ENCODE results near the gene USP40. TPM values are rescaled to one million over a fixed set of nuclear protein-coding genes. Genes with fewer than 3 reads are reported as not detected.
A peak's percentile ranks its signal among the peaks of the same experiment; 100 is the strongest.

The USP40 gene
- total RNA-seq, 1 experiment from 2014 or later: 127 TPM

GRCh38 chr2:233491326-233491725 lies 75.3 kb downstream of the USP40 start:
- no peaks in the 10 kb centered on the region for H3K79me2 ChIP-seq (ENCODE audit: low read depth)
- intact Hi-C loops (cut with micrococcal nuclease; ENCODE audit: unreplicated experiment): no loop called here
- H3K4me2 ChIP-seq: no peak overlapping the region
- POLR2A ChIA-PET (ENCODE audit: unreplicated experiment): no interaction called here
- H3K9me3 ChIP-seq (ENCODE audit: insufficient read depth, low read depth): no peaks in the 10 kb centered on the region
- no peaks in the 10 kb centered on the region for H3K27me3 ChIP-seq (ENCODE audit: insufficient read depth, low read depth)
- H3K4me3 ChIP-seq: no peak overlapping the region
- no TSS peak for BruUV-seq (replicated peaks)
- CTCF ChIA-PET: no interaction called here
- DNase-seq: no peak
- TF ChIP-seq EZH2 (IDR thresholded peaks at IDR 0.05; ENCODE audit: low read depth) (no peak), CTCF (conservative IDR thresholded peaks at IDR 0.05) (no peak)
- H3K27ac ChIP-seq: no peak overlapping the region
- no peaks in the 10 kb centered on the region for H3K9me2 ChIP-seq (ENCODE audit: insufficient read depth)
- H4K20me1 ChIP-seq (ENCODE audit: insufficient read depth): no peaks in the 10 kb centered on the region
- H3F3A ChIP-seq (ENCODE audit: insufficient read depth, low read depth): peaks cover 46% of the 10 kb centered on the region
- no peak overlapping the region for H2AFZ ChIP-seq
- peaks cover 51% of the 10 kb centered on the region for H3K36me3 ChIP-seq (ENCODE audit: low read depth)
- H3K4me1 ChIP-seq (replicated peaks; ENCODE audit: insufficient read depth): peaks cover 42% of the 10 kb centered on the region

- ChIA-PET CTCF (no interaction called here), POLR2A (ENCODE audit: unreplicated experiment) (no interaction called here)
- Histone ChIP-seq H3K4me3 (no peak overlapping the region), H3K79me2 (ENCODE audit: low read depth) (no peaks in the 10 kb centered on the region; the same call in 1 of the 2 replicates), H3K27me3 (ENCODE audit: insufficient read depth, low read depth) (no peaks in the 10 kb centered on the region), H3F3A (ENCODE audit: insufficient read depth, low read depth) (peaks cover 51% of the 10 kb centered on the region), H3K9me3 (ENCODE audit: insufficient read depth, low read depth) (no peaks in the 10 kb centered on the region), H3K27ac (no peak overlapping the region), H3K36me3 (ENCODE audit: low read depth) (peaks cover 46% of the 10 kb centered on the region), H3K9me2 (ENCODE audit: insufficient read depth) (no peaks in the 10 kb centered on the region), H3K4me2 (no peak overlapping the region), H2AFZ (no peak overlapping the region), H3K4me1 (replicated peaks; ENCODE audit: insufficient read depth) (peaks cover 47% of the 10 kb centered on the region), H4K20me1 (ENCODE audit: insufficient read depth) (no peaks in the 10 kb centered on the region)
- DNase-seq: no peak
- no TSS peak for BruUV-seq (replicated peaks)
- intact Hi-C loops (cut with micrococcal nuclease; ENCODE audit: unreplicated experiment): no loop called here
- no peak for TF ChIP-seq CTCF (conservative IDR thresholded peaks at IDR 0.05)
- no peak for TF ChIP-seq EZH2 (IDR thresholded peaks at IDR 0.05; ENCODE audit: low read depth)
Observed at GRCh38 chr2:233490831-233491230, 75.8 kb downstream of the USP40 start.

GRCh38 chr2:233489666-233490065 lies 76.9 kb downstream of the USP40 start:
- H3F3A ChIP-seq (ENCODE audit: insufficient read depth, low read depth): peaks cover 63% of the 10 kb centered on the region
- no peak overlapping the region for H2AFZ ChIP-seq
- ChIA-PET POLR2A (ENCODE audit: unreplicated experiment) (interaction anchor here (0.5 kb wide), 2 partner anchors 182 to 201 kb away, joined by 5 to 12 read pairs; no protein-coding TSS in a partner anchor), CTCF (no interaction called here)
- no peak for DNase-seq
- no peak overlapping the region for H3K4me3 ChIP-seq
- H3K27me3 ChIP-seq (ENCODE audit: insufficient read depth, low read depth): no peaks in the 10 kb centered on the region
- peaks cover 59% of the 10 kb centered on the region for H3K4me1 ChIP-seq (replicated peaks; ENCODE audit: insufficient read depth)
- H3K9me3 ChIP-seq (ENCODE audit: insufficient read depth, low read depth): no peaks in the 10 kb centered on the region
- no peaks in the 10 kb centered on the region for H4K20me1 ChIP-seq (ENCODE audit: insufficient read depth)
- no TSS peak for BruUV-seq (replicated peaks)
- H3K79me2 ChIP-seq (ENCODE audit: low read depth): peaks cover 9% of the 10 kb centered on the region; the same call in 1 of the 2 replicates
- H3K36me3 ChIP-seq (ENCODE audit: low read depth): peaks cover 51% of the 10 kb centered on the region
- H3K4me2 ChIP-seq: no peak overlapping the region
- H3K27ac ChIP-seq: peak overlapping the region; percentile 93
- TF ChIP-seq EZH2 (IDR thresholded peaks at IDR 0.05; ENCODE audit: low read depth) (no peak), CTCF (conservative IDR thresholded peaks at IDR 0.05) (no peak)
- H3K9me2 ChIP-seq (ENCODE audit: insufficient read depth): no peaks in the 10 kb centered on the region
- intact Hi-C loops (cut with micrococcal nuclease; ENCODE audit: unreplicated experiment): no loop called here

Measured in PC-9 (cell line).